AG09309 (cell line): Measurements from ENCODE around the gene RAD51B.
A peak's percentile ranks its signal among the peaks of the same experiment; 100 is the strongest.

Experiments
- DNase-seq: peaks from one replicate; pipeline ENCODE4 v3.0.0-alpha.2; 2010; ENCODE audit warnings: low read depth
- H3K4me3 ChIP-seq: 2 replicates; pipeline ENCODE4 v1.5.1; 2011; ENCODE audit warnings: mild to moderate bottlenecking, low read depth, low read length, moderate library complexity; ENCODE audit not compliant: control insufficient read depth
- TF ChIP-seq, protein P1 (sequence below): IDR thresholded peaks from 2 replicates; pipeline ENCODE4 v1.5.1; 2011; ENCODE audit warnings: mild to moderate bottlenecking, low read depth, low read length, inconsistent platforms; ENCODE audit not compliant: insufficient read depth, control insufficient read depth; ENCODE audit errors: missing control alignments

RAD51B gene

DNA sequence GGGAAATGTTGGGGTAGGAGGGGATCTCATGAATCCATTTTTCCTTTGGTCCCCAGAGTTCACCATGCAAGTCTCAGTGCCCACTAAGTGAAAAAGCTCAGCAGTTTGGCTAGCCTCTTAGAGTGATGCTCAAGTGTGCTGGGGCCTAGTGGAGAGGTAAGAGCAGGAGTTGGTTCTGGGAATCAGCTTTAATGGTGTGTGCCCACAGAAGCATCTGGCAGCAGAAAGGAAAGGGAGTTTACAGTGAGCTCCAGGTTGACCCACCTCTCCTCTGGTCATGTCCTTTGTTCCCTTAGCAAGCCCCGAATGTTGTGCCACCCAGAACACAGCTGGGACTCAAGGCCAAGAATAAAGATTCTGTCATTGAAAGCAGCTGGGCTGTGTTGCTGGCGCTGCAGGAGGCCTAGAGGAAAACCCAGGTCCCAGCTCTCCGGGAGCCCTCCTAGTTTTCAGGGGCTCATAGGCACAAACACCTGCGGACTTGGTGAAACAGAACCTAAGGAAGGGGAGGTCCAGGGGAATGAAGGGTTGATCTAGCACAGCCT, 652.5 kb downstream of the RAD51B start:
- TF ChIP-seq, protein P1, sequence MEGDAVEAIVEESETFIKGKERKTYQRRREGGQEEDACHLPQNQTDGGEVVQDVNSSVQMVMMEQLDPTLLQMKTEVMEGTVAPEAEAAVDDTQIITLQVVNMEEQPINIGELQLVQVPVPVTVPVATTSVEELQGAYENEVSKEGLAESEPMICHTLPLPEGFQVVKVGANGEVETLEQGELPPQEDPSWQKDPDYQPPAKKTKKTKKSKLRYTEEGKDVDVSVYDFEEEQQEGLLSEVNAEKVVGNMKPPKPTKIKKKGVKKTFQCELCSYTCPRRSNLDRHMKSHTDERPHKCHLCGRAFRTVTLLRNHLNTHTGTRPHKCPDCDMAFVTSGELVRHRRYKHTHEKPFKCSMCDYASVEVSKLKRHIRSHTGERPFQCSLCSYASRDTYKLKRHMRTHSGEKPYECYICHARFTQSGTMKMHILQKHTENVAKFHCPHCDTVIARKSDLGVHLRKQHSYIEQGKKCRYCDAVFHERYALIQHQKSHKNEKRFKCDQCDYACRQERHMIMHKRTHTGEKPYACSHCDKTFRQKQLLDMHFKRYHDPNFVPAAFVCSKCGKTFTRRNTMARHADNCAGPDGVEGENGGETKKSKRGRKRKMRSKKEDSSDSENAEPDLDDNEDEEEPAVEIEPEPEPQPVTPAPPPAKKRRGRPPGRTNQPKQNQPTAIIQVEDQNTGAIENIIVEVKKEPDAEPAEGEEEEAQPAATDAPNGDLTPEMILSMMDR = no peak
- no peak overlapping the region for H3K4me3 ChIP-seq
- no peak for DNase-seq

DNA sequence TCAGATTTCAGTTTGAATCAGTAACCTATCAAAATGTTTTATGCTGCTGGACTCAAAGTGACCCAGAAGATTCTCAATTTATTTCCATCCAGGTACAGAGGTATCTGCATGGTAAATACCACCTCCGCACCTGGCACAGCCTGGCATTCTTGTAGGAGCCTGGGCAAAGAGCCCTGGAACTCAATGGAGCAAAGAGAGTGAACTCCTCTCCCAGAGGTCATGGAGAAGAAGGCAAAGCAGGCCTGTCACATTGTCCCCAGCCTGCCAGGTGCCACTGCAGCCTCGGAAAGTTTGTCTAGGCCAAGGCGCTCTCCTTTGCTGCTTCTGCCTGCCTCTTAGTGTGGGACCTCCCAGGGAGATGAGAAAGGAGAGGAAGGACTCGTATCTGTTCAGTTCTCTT, 653.5 kb downstream of the RAD51B start:
- DNase-seq = no peak
- no peak overlapping the region for H3K4me3 ChIP-seq
- TF ChIP-seq, protein P1 = no peak

DNA sequence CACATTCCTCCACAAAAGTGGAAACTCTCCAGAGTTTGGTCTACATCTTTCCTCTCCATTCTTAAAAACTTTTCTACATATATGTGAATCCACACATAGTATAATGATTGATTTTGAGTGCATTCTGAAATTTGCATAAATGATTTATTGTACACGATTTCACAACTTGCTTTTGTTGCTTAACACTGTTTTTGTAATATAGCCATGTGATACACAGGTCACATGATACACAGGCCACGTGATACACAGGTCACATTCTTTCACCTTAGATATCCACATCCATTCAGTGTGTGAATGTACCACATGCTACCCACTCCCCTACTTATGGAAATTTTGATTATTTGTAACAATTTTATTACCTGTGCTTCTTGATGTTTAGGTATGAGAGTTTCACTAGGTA, 654.2 kb downstream of the RAD51B start:
- TF ChIP-seq, protein P1 = no peak
- no peak for DNase-seq
- H3K4me3 ChIP-seq = no peak overlapping the region

DNA sequence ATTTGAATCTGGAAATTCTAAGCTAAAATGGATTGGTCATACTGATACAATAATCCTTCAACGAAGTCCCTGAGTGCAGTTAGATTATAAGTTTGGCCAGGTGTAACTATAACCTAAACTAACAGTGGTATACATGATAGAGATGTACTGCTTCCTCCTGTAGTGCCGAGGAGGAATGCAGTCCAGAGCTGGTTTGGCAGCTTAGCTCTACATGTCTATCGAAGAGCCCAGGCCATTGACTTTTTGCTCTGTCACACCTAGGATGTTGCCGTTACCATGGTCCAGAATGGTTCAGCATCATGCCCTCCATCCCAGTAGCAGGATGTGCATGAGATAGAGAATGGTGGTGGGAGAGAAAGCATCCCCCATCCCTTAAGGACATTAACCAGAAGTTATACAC, 655.2 kb downstream of the RAD51B start:
- TF ChIP-seq, protein P1 = no peak
- DNase-seq = no peak
- no peak overlapping the region for H3K4me3 ChIP-seq

DNA sequence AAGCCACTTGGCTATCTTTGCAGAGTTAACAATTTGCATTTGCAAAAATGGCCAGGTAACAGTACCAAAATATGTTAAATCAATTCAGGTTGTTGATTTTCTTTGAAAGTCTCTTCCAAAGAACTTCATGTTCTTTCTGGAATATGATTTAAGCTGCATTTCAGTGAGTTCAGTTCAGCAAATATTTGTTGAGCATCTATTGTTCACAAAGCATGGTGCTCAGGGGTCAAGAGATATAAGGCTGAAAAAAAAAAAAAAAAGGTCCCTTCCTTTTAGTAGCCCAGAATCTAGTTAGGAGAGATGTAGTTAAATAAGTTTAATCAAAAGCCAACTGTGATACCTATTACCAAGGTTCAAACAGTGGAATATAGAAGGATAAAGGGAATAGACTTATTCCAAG, 656.2 kb downstream of the RAD51B start:
- no peak overlapping the region for H3K4me3 ChIP-seq
- TF ChIP-seq, protein P1 = no peak
- DNase-seq = no peak

DNA sequence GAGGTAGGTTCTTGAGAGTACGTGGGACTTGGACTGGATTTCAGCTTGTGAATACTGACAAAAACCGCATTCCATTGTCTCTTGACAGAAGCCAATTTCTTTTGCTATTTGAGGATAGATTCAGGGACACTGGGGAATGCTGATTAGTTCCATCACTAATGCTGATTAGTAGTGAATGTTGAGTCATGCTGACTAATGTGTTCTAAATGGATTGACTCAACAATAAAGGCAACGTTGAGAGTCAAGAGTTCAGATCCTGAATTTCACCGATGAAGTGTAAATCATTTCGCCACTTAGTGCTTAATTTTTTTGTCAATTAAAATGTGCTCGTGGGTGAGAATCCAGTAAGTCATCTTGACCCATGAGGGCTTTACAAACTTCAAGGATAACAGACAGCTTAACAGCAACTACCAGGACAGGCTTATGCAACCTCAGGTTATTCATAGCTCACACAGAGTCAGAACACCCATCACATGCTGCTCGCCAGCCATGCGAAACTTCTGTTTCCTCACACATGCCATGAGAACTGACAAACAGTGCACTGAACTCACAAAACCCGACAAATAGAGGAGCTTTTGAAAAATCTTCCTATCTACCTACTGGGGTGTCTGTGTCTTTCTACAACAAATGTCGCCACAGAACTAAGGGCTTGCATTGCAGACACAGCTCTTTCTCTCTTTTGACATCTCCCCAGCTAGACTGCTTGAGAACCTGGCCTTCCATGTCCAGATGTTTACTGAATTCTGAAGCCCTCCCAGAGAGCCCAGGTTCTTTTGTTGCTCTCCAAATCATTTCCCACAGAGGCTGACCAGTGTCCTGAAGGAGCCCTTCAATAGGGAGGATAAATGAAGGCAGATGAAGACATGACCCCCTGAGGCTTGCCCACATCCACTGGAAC, 656.9 kb downstream of the RAD51B start:
- peak; percentile 92 for DNase-seq
- TF ChIP-seq, protein P1 = no peak
- H3K4me3 ChIP-seq = no peak overlapping the region
